ENCODE data around the gene PAWR. TPM values are rescaled to one million over a fixed set of nuclear protein-coding genes. Genes with fewer than 3 reads are reported as not detected.

The PAWR gene
- total and polyA plus RNA-seq, 2 of the 13 experiments (the other 11 are each of a cell fraction or from before 2014, with no cell fraction given) = 29.1 to 36.1 TPM

GRCh38 chr12:79547735-79548609 lies 142.8 kb downstream of the PAWR start (continued):
- TF ChIP-seq ZFP91 (CRISPR knock-in tag; IDR thresholded peaks at IDR 0.05; ENCODE audit: borderline replicate concordance) (no peak), MBNL3 (CRISPR knock-in tag; conservative IDR thresholded peaks at IDR 0.05) (no peak), ZBTB4 (CRISPR knock-in tag; IDR thresholded peaks at IDR 0.05; ENCODE audit: borderline replicate concordance) (no peak), PRDM15 (CRISPR knock-in tag; IDR thresholded peaks at IDR 0.05) (no peak), BRCA1 (CRISPR knock-in tag; IDR thresholded peaks at IDR 0.05) (no peak), NKX3-1 (CRISPR knock-in tag; IDR thresholded peaks at IDR 0.05) (no peak), GLI4 (CRISPR knock-in tag; IDR thresholded peaks at IDR 0.05; ENCODE audit: borderline replicate concordance) (no peak), ZBTB34 (CRISPR knock-in tag; IDR thresholded peaks at IDR 0.05) (no peak), RFXAP (CRISPR knock-in tag; IDR thresholded peaks at IDR 0.05; ENCODE audit: borderline replicate concordance) (no peak), GZF1 (CRISPR knock-in tag; IDR thresholded peaks at IDR 0.05) (no peak), MEF2D (CRISPR knock-in tag; IDR thresholded peaks at IDR 0.05) (peak; percentile 70; the same call in 1 of the 2 replicates), WIZ (CRISPR knock-in tag; IDR thresholded peaks at IDR 0.05) (no peak), ZNF460 (CRISPR knock-in tag; IDR thresholded peaks at IDR 0.05; ENCODE audit: borderline replicate concordance) (no peak; the same call in 1 of the 2 replicates), ZFP82 (CRISPR knock-in tag; IDR thresholded peaks at IDR 0.05; ENCODE audit: borderline replicate concordance) (no peak), HNRNPK (IDR thresholded peaks at IDR 0.05; ENCODE audit: low read depth, low read length, poor library complexity, severe bottlenecking) (no peak)
